GM19043 (cell line): ENCODE results near the gene MINDY2.
A peak's percentile ranks its signal among the peaks of the same experiment; 100 is the strongest.

Experiments used
- ATAC-seq: cut with Tn5 transposase; IDR thresholded peaks from one replicate; pipeline ENCODE4 v1.9.1; 2021; ENCODE audit warnings: low read depth; ENCODE audit not compliant: unreplicated experiment

MINDY2 gene, protein sequence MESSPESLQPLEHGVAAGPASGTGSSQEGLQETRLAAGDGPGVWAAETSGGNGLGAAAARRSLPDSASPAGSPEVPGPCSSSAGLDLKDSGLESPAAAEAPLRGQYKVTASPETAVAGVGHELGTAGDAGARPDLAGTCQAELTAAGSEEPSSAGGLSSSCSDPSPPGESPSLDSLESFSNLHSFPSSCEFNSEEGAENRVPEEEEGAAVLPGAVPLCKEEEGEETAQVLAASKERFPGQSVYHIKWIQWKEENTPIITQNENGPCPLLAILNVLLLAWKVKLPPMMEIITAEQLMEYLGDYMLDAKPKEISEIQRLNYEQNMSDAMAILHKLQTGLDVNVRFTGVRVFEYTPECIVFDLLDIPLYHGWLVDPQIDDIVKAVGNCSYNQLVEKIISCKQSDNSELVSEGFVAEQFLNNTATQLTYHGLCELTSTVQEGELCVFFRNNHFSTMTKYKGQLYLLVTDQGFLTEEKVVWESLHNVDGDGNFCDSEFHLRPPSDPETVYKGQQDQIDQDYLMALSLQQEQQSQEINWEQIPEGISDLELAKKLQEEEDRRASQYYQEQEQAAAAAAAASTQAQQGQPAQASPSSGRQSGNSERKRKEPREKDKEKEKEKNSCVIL

DNA sequence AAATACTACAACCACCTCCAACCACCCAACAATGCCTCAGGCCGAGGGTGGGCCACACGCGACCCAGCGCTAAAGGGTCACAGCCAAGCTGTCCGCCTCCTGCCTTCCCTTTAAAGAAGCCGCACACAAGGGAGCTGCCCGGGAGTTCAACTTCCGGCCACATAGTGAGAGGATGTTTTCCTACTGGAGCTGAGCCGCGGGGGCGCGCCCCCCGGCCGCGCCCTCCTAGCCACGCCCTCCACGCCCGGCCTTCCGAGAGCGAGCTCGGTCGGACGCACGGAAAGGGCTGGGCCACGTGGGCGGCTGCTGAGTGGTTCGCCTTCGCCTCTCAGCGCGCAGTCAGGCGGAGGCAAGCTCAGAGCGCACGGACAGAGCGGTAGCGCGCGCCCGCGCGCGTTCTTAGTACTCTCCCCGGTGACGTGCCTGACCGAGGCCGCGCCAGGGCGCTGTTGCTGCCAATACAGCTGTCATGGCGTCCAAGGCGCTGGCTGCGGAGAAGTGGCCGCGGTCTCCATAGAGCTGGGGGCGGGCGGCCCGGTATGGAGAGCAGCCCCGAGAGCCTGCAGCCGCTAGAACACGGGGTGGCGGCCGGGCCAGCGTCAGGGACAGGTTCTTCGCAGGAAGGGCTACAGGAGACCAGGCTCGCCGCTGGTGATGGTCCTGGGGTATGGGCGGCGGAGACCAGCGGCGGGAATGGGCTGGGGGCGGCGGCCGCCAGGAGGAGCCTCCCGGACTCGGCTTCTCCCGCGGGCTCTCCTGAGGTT, at the start of gene MINDY2:
Gene MINDY2 (plus strand): TSS at position 446 of the 764 bp plus-strand sequence. CDS start 94 bp downstream, at position 540.
- ATAC-seq, result peak; percentile 94

DNA sequence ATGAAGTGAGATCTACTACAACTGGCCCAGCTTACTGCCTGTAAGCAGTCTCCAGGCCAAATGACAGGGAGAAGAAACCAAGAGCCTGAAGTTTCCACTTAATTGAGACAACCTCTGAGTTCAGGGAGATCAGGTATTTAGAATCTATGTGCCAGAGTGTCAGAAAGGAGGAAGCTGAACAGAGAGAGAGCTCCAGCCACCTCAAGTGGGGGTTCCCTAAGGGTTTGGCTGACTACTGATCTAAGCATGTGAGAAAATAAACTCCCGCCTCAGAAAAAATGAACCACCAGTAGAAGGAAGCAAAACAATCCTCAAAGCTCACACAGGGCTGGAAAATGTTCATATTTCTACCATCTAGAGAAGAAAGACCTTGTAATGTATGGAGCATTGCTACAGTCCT, 46.6 kb upstream of the MINDY2 start:
- ATAC-seq, result peak; percentile 68

GRCh38 chr15:58726867-58727266, 44.2 kb upstream of the MINDY2 start:
- peak; percentile 55 for ATAC-seq

DNA sequence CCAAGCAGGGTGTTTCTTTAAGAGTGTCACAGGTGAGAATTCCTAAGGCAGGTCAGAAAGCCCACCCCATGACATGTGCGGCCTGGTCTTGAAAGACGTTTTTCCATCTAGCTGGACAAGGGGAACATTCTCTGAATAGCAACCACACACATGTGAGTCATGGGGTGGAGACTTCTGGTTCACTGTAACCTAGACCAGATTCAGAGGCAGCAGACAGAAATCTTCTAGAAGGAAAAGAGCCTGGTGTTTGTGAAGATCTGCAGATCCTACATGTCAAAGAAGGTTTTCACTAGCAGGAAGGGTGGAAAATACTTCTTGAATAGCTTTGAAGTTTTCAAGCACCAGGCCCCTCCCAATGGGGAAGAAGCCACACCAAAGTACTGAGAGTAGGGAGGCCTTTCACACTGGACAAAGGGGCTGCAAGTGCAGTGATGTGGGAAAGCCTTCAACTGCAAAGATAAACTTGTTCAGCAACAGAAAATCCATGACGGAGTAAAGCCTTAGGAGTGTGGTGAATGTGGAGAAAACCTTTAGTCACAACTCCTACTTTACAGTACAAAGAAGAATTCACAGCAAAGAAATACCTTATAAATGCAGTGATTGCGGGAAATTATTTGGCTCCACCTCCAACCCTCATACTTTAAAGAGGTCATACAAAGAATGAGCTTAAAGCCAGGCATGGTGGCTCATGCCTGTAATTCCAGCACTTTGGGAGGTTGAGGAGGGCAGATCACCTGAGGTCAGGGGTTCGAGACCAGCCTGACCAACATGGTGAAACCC, 39.2 kb upstream of the MINDY2 start:
- ATAC-seq, result no peak

- no peak for ATAC-seq
Measured at GRCh38 chr15:58732625-58733363, 38.3 kb upstream of the MINDY2 start.

- no peak for ATAC-seq
Measured at GRCh38 chr15:58734859-58735258, 36.2 kb upstream of the MINDY2 start.

DNA sequence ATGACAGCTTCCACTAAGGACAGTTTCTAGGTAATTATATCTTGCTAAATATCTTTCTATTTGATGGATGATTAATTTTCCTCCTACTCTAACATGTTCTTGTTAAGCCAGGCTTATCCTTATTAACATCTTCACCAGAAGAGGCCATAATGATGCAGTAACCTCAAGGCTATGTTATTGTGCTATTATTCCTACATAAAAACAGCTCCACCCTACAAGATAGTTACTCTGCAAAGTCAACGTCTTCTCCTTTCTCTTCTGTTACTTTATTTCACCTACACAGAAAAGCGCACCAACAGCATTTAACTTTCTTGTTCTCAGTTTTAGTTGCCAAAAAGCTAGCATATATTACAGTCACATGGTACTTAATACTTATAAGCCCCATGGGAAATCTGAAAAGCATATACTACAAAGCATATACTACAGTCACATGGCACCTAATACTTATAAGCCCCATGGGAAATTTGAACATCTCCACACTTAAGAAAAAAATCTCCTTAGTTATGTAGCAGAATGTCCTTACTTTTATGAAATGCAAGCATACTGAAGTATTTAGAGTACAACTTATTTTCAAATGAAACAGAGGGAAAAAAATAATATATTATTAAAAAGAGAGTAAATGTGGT, 35.0 kb upstream of the MINDY2 start:
- ATAC-seq, result no peak

- ATAC-seq, result no peak
Measured at GRCh38 chr15:58737298-58737697, 33.8 kb upstream of the MINDY2 start.

DNA sequence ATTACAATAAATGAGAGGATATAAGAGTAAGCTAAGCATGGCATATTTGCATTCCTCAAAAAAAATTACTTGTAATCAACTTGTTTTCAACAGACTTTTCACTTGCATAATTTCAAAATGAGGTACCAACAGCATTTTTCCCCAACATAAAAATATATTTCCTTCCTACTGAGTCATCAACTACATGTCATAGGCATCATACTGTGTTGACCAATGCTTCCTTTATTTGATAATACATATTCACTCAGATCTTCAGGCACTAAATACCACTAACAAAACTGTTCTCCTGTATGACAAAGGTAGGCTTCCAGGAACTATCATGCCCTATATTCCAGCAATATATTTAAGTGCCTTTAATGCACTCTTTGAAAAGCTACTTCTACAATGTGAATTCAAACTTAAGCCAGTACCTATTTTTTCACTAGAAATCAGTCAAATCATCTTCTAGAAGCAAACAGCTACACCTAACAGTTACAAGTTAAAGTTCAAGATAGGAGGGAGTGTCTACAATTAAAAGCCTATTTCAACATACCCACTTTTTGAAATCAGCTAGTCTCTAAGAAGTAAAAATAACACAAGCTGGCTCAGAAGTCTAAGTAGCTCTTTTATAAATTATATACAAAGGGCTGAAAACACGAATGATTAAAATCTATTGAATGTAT, 32.9 kb upstream of the MINDY2 start:
- no peak for ATAC-seq

DNA sequence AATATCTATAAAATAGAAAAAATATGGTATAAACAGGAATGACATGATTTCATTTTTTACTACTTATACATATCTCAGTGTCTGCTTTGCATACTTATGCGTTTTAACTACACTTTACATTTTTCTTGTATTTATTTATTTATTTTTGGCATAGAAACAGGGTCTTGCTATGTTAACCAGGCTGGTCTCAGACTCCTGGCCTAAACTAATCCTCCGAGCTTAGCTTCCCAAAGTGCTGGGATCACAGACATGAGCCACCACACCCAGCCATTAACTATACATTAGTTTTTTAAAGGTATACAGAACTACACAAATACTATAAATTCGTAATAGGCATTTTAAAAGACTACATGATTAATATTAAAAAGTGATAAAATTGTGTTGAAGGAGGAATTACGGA, 30.7 kb upstream of the MINDY2 start:
- ATAC-seq, result no peak

GRCh38 chr15:58741032-58741431, 30.1 kb upstream of the MINDY2 start:
- ATAC-seq, result no peak

DNA sequence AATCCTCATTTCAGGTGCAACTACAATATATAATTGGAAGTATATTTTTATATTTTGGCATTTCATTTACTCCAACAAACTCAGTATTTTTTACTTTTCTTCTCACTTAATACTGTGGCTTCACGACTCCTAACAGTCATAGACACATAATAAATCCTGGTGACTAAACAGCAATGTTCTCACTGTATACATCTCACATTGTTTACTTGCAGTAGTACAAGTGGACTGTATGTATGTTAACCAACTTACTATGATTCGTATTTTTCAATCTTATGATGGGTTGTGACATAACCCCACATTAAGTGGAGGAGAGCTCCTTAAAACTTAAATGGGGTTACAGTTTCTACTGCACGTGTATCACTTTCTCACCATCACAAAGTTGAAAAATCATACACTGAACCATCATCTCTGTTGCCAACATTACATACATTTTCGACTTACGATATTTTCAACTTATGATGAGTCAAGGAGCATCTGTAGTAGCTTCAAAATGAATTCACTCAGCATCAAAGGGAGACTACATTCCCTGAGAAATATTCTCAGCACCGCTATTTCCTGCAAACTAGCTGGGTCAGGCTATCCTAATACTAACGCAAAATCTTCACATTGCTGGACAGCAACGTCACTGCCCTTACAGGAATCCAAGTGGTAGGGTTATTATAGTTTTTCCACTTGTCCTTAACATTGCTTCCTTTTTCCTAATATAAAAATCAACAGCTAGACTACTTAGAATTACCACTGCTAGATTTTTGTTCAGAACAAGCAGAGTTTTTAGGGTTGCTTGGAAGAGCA, 28.9 kb upstream of the MINDY2 start:
- no peak for ATAC-seq

GRCh38 chr15:58742819-58743502, 28.1 kb upstream of the MINDY2 start:
- ATAC-seq, result no peak

GRCh38 chr15:58746174-58746573, 24.9 kb upstream of the MINDY2 start:
- no peak for ATAC-seq

DNA sequence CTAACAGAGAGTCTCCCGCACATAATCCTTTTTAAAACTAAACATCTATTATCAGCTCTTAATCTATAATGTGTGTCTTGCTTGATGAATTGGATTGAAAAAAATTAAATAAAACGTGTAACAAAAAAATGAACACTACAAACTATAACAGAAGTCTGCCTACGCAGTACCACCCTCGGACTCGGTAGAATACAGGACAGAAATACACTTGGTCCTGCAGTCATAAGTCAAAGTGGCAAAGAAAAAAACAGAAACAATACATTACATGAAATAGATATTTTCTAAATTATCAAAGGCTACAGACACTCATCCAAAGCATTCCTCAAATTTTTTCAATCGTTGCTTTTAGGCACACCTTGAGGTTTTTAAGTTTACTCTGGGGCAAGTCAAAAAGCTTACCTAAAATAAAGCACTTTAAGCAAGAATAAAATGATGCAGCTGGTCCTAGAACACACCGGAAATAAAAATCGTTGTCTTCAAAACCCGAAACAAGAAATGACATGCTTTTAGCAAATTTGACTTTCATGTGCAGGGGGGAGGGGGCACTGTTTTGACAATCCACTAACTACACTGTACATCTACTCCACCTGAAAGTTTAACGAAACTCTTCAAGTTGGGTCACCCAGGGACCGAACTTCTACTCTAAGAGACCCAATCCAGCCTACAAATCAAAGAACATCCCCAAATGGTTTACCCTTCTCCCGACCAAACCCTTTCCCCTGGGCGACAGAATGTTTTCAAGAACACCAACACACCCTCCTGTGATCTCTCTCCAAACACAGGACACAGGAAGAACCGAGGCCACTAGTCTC, 22.9 kb upstream of the MINDY2 start:
- ATAC-seq, result no peak

- ATAC-seq, result peak; percentile 17
Measured at GRCh38 chr15:58748852-58749531, 22.1 kb upstream of the MINDY2 start.
